SK-N-DZ (cell line): ENCODE data around the gene SLC25A14. TPM values are rescaled to one million over a fixed set of nuclear protein-coding genes. Genes with fewer than 3 reads are reported as not detected.
"Not testable (repeated sequence)": the region's sequence is repeated elsewhere in the genome, so short reads cannot be mapped to it uniquely, and the experiment has no call there.

Experiments used
- DNase-seq: peaks from one replicate; pipeline ENCODE4 v3.0.0-alpha.2; 2015; ENCODE audit warnings: low spot score
- polyA plus RNA-seq, 2 experiments: library from polyadenylated mRNA; depleted of rRNA; stranded (reverse); fragments of >200 nt; gene quantifications; 2 replicates each; pipeline ENCODE4 v1.2.3, GENCODE V29; 2014

The SLC25A14 gene, protein sequence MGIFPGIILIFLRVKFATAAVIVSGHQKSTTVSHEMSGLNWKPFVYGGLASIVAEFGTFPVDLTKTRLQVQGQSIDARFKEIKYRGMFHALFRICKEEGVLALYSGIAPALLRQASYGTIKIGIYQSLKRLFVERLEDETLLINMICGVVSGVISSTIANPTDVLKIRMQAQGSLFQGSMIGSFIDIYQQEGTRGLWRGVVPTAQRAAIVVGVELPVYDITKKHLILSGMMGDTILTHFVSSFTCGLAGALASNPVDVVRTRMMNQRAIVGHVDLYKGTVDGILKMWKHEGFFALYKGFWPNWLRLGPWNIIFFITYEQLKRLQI
- 27.5 and 27.8 TPM in 2 replicates for polyA plus RNA-seq (2014; cell fraction: cytosol; rRNA removed)
- 65.1 and 73.1 TPM in 2 replicates for polyA plus RNA-seq (2014; cell fraction: nucleus; rRNA removed)

DNA sequence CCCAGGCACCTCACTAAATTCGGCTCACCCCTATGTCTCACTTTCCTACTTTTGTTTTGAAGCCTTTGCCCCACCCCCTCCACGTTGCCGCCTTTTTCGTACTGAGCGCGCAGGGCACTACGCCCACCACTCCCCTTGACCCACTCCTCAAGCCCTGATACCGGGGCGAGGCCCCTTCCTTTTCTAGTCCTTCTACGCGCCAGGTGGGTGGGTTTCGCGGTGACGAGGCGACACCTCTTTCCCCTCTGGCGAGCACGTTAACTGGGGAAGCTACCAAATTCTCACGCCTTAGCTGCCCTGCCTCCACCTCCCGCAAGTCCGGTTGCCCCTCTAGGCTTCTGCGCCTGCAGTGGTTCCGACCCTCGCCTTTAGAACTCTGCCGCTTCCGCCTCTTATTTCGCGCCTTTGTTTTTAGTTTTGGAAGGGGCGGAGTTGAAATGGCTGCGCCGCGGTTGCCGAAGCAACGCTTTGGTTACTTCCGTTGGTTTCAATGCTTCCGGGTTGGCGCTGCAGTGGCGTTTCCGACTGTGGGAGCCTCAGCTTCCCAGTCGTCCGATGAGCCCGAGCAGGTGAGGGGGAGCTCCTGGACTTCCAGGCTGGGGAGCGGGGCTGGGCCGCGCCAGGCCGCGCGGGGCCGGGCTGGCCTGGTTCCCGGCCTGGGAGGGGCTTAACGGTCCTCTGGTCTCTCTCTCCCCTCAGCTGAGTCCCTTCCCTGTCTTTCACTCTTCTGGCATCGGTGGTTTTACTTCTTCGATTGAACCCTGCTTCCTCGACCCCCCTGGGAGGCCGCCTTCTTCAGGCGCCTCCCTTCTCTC, at the start of gene SLC25A14:
TSS of gene SLC25A14 (plus strand) at position 512 of the 815 bp plus-strand sequence. CDS start 360 bp downstream, outside the sequence.
- DNase-seq = peak; percentile 76

DNA sequence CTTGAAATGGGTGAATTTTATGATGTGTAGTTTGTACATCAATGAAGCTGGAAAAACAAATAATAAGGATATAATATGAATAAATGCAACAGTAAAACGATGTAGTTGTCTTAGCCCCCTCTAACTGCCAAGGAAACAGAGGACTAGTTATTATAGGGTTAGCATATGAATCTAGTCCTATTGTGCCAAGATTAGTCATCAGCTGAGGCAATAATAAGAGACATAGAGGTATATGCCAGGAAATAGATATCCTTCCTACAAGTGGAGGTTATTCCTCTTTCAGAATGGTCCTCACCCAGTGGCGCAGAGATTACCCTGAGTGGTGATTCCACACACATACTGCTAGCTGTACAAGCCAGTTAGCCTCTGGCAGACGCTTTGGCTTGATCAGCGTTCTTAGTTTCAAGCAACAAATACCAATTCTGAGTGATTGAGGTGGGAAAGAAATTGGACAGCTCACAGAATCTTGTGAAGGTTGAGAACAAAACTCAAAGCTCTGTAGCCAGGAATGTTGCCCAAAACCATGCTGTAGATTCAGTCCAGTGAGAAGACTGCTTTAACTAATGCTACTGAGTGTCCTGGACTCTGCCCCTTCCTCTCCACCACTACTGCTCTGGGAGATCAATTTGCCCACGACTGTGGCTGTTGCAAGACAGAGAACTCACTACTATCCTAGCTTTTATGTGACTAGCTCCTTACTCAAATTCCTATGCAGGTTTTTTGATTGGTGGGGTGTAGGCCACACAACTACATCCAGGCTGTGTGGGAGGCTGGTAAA, 44.0 kb upstream of the SLC25A14 start:
- DNase-seq = no peak

DNA sequence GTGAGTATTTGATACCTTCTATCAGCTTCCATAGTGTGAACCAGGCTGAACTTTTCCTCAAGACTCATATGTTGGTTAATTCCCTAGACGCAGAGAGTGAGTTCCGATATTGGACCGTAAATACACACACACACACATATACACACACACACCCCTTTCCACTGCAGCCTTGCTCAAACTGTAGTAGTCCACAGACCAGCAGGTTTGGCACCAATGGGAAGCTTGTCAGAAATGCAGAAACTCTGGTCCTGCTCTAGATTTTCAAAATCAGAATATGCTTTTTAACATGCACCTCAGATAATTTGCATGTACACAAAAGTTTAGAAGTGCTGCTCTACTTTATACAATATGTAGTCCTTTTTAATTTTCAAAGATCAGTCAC, 43.4 kb upstream of the SLC25A14 start:
- no peak for DNase-seq

DNA sequence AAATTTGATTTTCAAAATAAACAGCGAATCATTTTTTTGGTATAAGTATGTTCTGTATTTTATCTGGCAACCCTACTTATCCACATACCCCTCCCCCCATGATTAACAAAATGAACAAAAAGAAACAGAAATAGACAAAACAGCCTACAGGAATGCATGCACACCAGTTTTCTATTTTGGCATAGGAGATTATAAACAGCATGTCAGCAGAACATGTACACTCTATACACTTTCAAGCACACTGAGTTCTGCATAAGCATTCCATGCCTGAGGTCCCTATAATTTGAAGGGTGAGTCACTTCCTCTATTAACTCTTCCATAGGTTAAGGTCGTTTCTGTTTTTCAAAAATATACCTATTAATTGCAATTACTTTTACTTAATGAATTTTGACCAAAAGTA, 43.0 kb upstream of the SLC25A14 start:
- DNase-seq = no peak

DNA sequence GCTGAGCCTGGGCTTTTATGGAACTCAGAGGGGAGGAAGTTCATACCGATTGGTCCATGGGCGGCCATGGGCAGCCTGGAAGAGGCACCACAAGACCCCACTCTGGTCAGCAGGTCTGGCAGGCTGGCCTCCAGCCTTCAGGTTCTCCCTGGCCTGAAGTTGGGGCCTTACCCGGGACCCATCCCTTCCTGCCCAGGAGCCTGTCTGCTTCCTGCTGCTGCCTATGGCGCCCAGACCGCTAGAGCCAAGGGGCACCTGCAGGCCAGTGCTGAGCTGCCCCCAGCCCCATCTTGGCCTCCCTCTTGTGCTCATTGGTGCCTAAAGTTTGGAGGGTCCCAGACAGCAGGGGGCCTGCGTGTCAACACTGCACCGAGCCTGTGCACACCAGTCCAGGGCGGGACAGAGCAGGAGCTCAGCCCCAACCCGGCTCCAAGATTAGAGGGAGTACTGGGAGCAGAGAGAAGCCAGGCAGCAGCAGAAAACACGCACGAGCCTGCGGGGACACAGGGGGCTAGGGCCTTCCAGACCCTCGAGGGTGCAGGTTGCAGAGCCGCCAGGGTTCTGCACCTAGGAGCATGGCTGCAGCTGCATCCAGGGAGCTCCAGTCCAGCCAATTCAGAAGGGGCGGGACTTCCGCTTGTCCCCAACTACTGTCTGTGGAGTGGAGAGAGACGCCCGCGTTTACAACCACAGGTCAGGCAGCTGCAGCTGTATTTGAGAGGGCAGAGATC, 40.3 kb upstream of the SLC25A14 start:
- DNase-seq = peak; percentile 56

DNA sequence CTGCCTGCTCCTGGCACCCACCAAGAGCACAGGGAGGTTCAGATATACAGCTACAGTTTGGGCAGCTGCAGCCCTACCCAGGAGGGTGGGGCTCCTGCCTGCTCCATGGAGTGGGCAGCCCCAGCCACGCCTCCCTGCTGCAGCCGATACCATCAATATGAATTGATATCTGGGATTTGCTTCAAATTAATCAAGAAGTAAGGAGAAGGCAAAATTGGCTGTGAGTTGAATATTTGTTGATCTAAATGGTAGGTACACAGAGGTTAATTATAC, 39.8 kb upstream of the SLC25A14 start:
- DNase-seq = no peak

DNA sequence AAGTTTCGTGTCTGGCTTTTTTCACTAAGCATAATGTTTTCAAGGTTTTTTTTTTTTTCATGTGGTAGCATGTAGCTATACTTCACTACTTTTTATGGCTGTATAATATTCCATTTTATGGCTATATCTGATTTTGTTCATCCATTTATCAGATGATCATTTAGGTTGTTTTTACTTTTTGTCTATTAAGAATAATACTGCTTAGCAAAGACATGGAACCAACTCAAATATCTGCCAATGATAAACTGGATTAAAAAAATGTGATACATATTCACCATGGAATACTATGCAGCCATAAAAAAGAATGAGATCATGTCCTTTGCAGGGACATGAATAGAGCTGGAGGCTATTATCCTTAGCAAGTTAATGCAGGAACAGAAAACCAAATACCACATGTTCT, 38.3 kb upstream of the SLC25A14 start:
- no peak for DNase-seq

DNA sequence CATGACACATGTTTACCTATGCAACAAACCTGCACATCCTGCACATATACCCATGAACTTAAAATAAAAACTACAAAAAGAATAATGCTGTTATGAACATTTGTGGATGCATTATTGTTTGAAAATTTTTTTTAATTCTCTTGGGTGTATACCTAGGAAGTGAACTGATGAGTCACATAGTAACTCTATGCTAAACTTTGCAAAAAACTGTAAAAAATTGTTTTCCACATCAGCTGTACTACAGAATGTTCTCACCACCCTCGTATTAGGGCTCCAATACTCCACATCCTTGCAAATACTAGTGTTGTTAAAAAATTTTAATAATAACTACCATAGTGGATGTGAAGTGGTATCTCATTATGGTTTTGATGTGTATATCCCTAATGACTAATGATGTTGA, 37.7 kb upstream of the SLC25A14 start:
- no peak for DNase-seq

DNA sequence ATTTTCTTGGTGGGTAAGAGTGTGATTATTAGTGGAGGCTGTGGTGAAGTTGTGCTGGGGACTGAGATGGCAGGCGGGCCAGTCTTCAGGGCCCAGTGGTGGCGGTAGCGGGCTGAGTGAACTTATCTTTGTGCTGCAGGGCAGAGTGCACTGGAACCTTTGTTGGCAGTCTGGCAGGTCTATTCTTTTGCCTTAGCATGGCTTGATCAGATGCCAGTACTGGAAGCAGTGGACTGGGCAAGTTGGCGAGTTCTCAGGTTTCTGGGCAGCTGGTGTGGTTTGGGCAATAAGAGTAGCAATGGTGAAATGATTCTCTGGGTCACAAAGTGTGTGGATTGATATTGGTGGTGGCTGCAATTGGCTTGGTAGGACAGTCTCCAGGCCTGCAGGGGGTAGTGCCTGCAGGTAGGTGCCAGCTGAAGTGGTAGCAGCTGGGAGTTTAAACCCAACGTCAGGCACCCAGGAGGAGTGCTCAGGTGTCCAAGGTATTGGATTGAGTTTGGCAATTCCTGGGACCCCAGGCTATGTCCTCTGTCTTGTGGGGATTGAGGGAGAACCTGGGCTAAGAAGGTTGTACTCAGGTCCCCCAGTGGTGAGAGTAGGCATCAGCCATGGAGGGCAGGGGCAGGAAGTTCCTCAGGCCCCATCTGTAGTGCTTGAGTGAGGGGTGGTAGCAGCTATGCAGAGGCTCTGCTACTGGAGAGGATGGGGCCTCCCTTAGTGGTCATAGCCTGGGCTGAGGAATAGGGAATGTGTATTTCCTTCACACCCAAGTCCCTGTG, 34.9 kb upstream of the SLC25A14 start:
- no peak for DNase-seq

DNA sequence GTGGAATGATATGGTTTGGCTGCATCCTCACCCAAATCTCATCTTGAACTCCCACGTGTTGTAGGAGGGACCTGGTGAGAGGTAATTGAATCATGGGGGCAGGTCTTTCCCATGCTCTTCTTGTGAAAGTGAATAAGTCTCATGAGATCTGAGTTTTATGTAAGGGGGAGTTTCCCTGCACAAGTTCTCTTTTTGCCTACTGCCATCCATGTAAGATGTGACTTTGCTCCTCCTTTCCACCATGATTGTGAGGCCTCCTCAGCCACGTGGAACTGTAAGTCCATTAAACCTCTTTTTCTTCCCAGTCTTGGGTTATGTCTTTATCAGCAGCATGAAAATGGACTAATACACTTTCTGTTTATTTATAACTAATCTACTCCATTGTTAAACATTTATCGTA, 19.8 kb upstream of the SLC25A14 start:
- not testable (repeated sequence) for DNase-seq

DNA sequence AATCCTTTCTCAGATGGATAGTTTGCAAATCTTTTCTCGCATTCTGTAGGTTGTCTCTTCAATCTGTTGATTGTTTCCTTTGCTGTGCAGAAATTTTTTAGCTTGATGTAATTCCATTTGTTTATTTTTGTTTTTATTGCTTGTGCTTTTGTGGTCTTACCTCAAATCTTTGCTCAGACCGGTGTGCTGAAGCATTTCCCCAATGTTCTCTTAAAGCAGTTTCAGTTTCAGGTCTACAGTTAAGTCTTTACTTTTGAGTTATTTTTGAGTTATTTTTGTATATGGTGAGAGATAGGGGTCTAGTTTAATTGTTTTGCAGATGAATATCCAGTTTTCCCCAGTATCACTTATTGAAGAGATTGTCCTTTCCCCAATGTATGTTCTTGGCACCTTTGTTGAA, 18.2 kb upstream of the SLC25A14 start:
- no peak for DNase-seq

DNA sequence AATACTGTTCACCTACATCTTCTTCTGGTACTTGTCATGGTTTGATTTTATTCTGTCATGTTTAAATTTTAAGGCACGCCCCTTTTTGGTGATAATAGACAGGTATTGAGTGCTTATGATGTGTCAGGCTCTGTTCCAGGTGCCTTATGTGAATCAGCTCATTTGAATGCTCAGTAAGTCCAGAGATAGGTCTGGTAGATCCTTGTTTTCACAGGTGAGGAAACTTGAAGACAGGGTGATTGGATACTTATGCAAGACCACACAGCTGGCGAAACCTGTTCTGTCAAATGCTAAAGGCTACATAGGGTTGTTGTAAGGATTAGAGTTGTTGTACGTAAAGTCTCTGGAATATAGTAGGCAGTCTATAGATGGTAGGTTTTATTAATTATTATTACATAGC, 9.6 kb upstream of the SLC25A14 start:
- DNase-seq = no peak

DNA sequence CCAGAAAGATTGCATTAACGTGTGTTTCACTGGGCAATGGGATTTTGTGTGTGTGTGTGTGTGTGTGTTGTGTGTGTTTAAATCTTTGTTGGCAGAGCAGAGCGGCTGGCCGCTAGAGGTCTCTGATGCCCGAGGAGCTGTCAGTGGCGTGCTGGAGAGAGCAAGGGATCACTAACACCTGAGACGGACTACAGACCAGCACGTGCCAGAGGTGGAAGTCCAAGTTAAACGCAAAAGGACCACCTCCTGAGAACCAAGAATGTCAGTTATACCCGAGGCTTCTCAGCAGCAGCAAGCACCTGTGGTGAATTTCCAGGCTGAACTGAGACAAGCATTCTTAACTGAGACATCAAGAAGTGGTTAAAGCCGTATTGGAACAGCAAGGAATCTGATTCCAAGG, 9.0 kb upstream of the SLC25A14 start:
- DNase-seq = peak; percentile 58

DNA sequence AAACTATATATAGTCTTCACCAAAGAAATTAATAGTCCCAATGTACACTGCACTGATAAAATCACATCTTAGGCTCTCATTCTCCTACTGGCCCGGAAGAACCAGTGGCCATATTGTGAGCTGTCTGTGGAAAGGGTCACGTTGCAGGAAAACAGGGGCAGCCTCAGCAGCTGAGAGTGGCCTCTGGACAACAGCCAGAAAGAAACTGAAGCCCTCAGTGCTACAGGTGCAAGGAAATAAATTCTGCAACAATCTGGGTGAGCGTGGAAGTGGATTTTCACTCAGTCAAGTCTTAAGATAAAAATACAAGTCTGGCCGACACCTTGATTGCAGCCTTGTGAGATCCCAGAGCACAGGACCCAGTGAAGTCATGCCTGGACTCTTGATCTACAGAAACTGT, 3.2 kb upstream of the SLC25A14 start:
- no peak for DNase-seq

DNA sequence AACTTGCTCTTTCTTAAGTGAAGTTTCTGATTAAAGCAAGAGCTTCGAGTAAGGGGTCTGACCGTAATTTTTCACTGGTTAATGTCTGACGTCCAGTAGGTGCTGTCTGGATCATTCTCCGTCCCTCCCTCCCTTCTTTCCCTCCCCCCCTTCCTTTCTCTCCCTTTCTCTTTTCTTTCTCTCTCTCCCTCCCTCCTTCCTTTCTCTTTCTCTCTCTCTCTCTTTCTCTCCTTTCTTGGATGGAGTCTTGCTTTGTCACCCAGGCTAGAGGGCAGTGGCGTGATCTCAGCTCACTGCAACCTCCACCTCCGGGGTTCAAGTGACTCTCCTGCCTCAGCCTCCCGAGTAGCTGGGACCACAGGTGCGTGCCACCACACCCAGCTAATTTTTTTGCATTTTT, 850 bp upstream of the SLC25A14 start:
- not testable (repeated sequence) for DNase-seq

DNA sequence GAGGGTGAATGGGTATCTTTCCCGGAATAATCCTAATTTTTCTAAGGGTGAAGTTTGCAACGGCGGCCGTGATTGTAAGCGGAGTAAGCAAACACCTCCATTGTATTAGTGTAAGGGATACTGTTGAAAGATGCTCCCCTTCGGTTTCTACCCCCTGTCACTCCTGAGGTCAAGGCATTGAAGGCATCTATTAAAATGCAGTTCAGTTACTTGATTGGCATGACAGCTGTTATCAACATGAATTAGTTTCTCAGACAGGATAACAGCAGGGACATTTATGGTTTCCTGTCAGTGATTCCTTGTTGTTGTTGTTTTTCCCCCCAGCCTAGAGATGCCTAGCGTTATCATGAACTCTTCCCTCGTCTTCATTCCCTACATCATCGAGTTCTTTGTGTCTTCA, 552 bp downstream of the SLC25A14 start:
- no peak for DNase-seq

DNA sequence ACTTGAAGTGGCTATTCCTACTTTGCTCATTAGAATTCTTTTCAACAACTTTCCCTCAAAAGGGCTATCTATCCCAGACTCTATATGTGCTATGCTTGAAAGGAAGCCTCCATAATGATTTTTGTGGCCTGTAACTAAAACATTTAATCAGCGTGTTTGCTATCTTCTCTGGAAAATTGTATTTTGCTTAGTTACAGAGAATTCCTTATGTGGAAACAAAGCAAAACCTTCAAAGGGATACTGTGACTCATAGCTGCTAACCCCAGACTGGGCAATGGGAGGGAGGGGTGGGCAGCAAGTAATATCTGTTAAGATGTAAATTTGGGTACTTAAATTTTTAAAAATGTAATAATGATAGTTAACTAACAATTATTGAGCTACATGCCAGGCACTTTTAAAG, 3.7 kb downstream of the SLC25A14 start:
- DNase-seq = no peak

DNA sequence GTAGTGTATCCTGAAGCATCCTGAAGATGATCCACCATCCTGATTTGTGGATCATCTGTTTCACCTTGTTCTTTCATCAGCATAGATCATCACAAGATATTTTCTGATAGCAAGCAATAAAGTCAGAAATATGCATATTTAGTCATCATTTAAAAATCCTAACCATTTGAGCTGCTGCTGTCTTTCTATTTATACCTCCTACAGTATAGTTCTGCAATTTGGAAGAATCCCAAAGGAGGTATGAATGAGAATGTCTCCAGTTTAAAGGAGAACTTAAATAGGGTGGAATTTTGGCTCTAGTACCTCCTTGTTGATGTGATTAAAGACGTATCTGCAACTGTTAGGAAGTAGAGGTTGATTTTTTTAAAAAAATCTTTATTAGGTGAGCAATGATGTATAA, 7.6 kb downstream of the SLC25A14 start:
- DNase-seq = no peak

DNA sequence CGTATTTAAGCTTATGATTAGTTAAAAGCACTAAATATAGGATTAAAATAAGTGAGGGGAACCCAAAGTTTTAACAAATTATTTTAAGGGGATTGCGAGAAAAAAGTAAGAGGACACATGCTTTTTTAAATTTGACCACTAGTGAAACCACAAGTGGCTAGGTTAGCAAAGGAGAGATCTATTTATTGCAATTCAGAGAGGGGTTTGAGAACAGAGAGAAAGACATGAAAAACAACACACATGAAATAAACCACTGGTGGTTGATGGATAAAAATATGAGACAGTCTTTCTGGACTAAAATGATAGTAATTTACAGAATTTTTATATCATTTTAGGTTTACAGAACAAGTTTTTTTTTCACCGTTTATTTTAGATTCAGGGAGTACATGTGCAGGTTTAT, 11.8 kb downstream of the SLC25A14 start:
- no peak for DNase-seq

DNA sequence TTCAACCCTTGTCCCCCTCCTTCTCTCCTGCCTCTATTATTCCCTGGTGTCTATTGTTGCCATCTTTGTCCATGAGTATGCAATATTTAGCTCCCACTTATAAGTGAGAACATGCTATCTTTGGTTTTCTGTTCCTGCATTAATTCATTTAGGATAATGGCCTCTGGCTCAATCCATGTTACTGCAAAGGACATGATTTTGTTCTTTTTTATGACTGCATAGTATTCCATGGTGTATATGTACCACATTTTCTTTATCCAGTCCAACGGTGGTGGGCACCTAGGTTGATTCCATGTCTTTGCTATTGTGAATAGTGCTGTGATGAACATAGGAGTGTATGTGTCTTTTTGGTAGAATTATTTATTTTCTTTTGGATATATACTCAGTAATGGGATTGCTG, 12.3 kb downstream of the SLC25A14 start:
- DNase-seq = not testable (repeated sequence)

DNA sequence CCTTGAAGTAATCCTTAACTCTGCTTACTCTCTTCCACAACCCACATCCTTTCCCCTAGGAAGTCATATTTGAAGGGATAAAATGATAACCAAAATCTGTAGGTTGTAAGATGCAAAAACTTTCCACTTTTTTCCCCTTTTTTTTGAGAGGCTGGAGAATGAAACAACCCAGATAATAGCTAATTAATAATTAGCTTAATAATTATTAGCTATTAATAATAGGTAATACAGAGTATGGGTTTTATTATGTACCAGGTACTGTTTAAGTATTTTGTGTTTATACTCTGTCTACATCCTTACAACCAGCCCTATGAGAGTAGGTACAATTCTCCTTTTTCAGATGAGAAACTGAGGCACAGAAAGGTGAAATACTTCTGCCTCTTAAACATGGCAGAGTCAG, 36.4 kb downstream of the SLC25A14 start:
- DNase-seq = no peak
